GM23338 (cell line): ENCODE data around the gene LAD1. TPM values are rescaled to one million over a fixed set of nuclear protein-coding genes. Genes with fewer than 3 reads are reported as not detected.

Experiments
- ATAC-seq: fragments of 200-7000 bp; cut with Tn5 transposase; 3 replicates; pipeline ENCODE4 v1.9.1; 2020
- DNase-seq: peaks from one replicate; pipeline ENCODE4 v3.0.0-alpha.2; 2015; ENCODE audit warnings: low spot score
- H2AFZ ChIP-seq: fragments of 200-600 bp; sonication (generic); 2 replicates; pipeline ENCODE4 v1.8.0; 2016; ENCODE audit warnings: antibody characterized with exemption, mild to moderate bottlenecking, moderate library complexity
- H3F3A ChIP-seq: fragments of 200-600 bp; sonication (generic); replicated peaks from 2 replicates; pipeline ENCODE4 v1.8.0; 2017; ENCODE audit warnings: antibody characterized with exemption, mixed run types, low read depth
- H3K27ac ChIP-seq: fragments of 200-600 bp; sonication (generic); 2 replicates; pipeline ENCODE4 v1.6.1; 2016; ENCODE audit warnings: low read depth
- H3K27me3 ChIP-seq: fragments of 200-600 bp; sonication (generic); 2 replicates; pipeline ENCODE4 v1.8.0; 2016; ENCODE audit warnings: mild to moderate bottlenecking, mixed run types, moderate library complexity; ENCODE audit not compliant: insufficient read depth
- H3K36me3 ChIP-seq: fragments of 200-600 bp; sonication (generic); 2 replicates; pipeline ENCODE4 v1.8.0; 2016; ENCODE audit warnings: mild to moderate bottlenecking; ENCODE audit not compliant: insufficient read depth
- H3K4me1 ChIP-seq: fragments of 200-600 bp; sonication (generic); 2 replicates; pipeline ENCODE4 v1.8.0; 2016; ENCODE audit warnings: mild to moderate bottlenecking, moderate library complexity; ENCODE audit not compliant: insufficient read depth
- H3K4me2 ChIP-seq: fragments of 200-600 bp; sonication (generic); 2 replicates; pipeline ENCODE4 v1.7.1; 2017; ENCODE audit warnings: mixed run types
- H3K4me3 ChIP-seq: fragments of 200-600 bp; sonication (generic); 2 replicates; pipeline ENCODE4 v1.6.1; 2016; ENCODE audit warnings: mixed run types
- H3K79me2 ChIP-seq: fragments of 200-600 bp; sonication (generic); replicated peaks from 2 replicates; pipeline ENCODE4 v1.8.0; 2017; ENCODE audit warnings: mild to moderate bottlenecking; ENCODE audit not compliant: insufficient read depth
- H3K9me2 ChIP-seq: fragments of 200-600 bp; sonication (generic); 2 replicates; pipeline ENCODE4 v1.8.0; 2017; ENCODE audit not compliant: insufficient read depth
- H4K20me1 ChIP-seq: fragments of 200-600 bp; sonication (generic); replicated peaks from 2 replicates; pipeline ENCODE4 v1.8.0; 2017; ENCODE audit warnings: mild to moderate bottlenecking; ENCODE audit not compliant: insufficient read depth
- H3K27ac Mint-ChIP-seq: 2 replicates; pipeline ENCODE4 v1.8.0; 2020; ENCODE audit warnings: inconsistent platforms, mild to moderate bottlenecking, moderate library complexity, mixed read lengths
- H3K27me3 Mint-ChIP-seq: 3 replicates; pipeline ENCODE4 v1.8.0; 2022; ENCODE audit warnings: low read depth, mild to moderate bottlenecking, moderate library complexity, mixed read lengths, inconsistent platforms; ENCODE audit not compliant: insufficient read depth, poor library complexity
- H3K36me3 Mint-ChIP-seq: 3 replicates; pipeline ENCODE4 v1.8.0; 2021; ENCODE audit warnings: low read depth, mild to moderate bottlenecking, inconsistent platforms, moderate library complexity, mixed read lengths
- H3K4me1 Mint-ChIP-seq: 3 replicates; pipeline ENCODE4 v1.8.0; 2020; ENCODE audit warnings: mild to moderate bottlenecking, inconsistent platforms, mixed read lengths
- H3K4me3 Mint-ChIP-seq: 3 replicates; pipeline ENCODE4 v1.8.0; 2021; ENCODE audit warnings: moderate library complexity, mild to moderate bottlenecking, inconsistent platforms, mixed read lengths
- H3K9me3 Mint-ChIP-seq: 3 replicates; pipeline ENCODE4 v1.8.0; 2020; ENCODE audit warnings: moderate library complexity, mild to moderate bottlenecking, inconsistent platforms, mixed read lengths
- CREB1 ChIP-seq: fragments of 250-450 bp; sonication (Bioruptor Pico); IDR thresholded peaks from 2 replicates; pipeline ENCODE4 v1.5.0; 2020; ENCODE audit warnings: low read depth, mild to moderate bottlenecking, moderate library complexity
- ETS1 ChIP-seq: IDR thresholded peaks from 2 replicates; pipeline ENCODE4 v1.6.1; 2016; ENCODE audit warnings: antibody characterized with exemption
- EZH2 ChIP-seq: fragments of 200-600 bp; sonication (generic); IDR thresholded peaks from one replicate; pipeline ENCODE4 v1.8.0; 2017; ENCODE audit warnings: antibody characterized with exemption, mild to moderate bottlenecking, low read depth; ENCODE audit not compliant: unreplicated experiment
- EZH2phosphoT487 ChIP-seq: fragments of 200-600 bp; sonication (generic); IDR thresholded peaks from one replicate; pipeline ENCODE4 v1.8.1; 2018; ENCODE audit warnings: antibody characterized with exemption; ENCODE audit not compliant: unreplicated experiment
- POLR2AphosphoS5 ChIP-seq: IDR thresholded peaks from 2 replicates; pipeline ENCODE4 v1.6.1; 2016; ENCODE audit warnings: antibody characterized with exemption, low read depth
- STAT1 ChIP-seq: IDR thresholded peaks from one replicate; pipeline ENCODE4 v1.6.1; 2016; ENCODE audit warnings: antibody characterized with exemption; ENCODE audit not compliant: unreplicated experiment
- ZNF114 ChIP-seq: fragments of 250-450 bp; sonication (Bioruptor Pico); IDR thresholded peaks from 2 replicates; pipeline ENCODE4 v1.5.0; 2020; ENCODE audit warnings: mild to moderate bottlenecking, moderate library complexity
- ZNF331 ChIP-seq: fragments of 250-450 bp; sonication (Bioruptor Pico); IDR thresholded peaks from 2 replicates; pipeline ENCODE4 v1.5.0; 2020; ENCODE audit warnings: low read depth, mild to moderate bottlenecking, moderate library complexity
- ZNF462 ChIP-seq: fragments of 250-450 bp; sonication (Bioruptor Pico); IDR thresholded peaks from 2 replicates; pipeline ENCODE4 v1.5.0; 2020; ENCODE audit warnings: mild to moderate bottlenecking, moderate library complexity
- polyA plus RNA-seq: library from polyadenylated mRNA; unstranded; fragments of >200 nt; fragmentation: Nextera tagmentation; extraction: Ambion mirVana; gene quantifications from 2 replicates; pipeline ENCODE4 v1.2.1, GENCODE V29; 2016
- total RNA-seq: library from RNA; depleted of rRNA; stranded (reverse); fragments of >200 nt; shearing (Covaris generic); gene quantifications from 2 replicates; pipeline ENCODE4 v1.2.3, GENCODE V29; 2014

LAD1 gene
- total and polyA plus RNA-seq, 2 experiments from 2014 or later: 17.6 to 18.9 TPM

GRCh38 chr1:201332616-201333335 is 66.3 kb downstream of the LAD1 start:
- peaks cover 3% of the 10 kb centered on the region for H3K27me3 Mint-ChIP-seq
- Histone ChIP-seq H3K36me3 (no peaks in the 10 kb centered on the region), H3K79me2 (no peaks in the 10 kb centered on the region), H2AFZ (no peak overlapping the region), H3K4me2 (no peak overlapping the region), H3K9me2 (no peaks in the 10 kb centered on the region), H3K4me3 (no peak overlapping the region), H3K27ac (no peak overlapping the region), H4K20me1 (no peaks in the 10 kb centered on the region), H3F3A (no peaks in the 10 kb centered on the region), H3K4me1 (no peaks in the 10 kb centered on the region), H3K27me3 (no peaks in the 10 kb centered on the region)
- H3K4me3 Mint-ChIP-seq: no peak overlapping the region
- H3K4me1 Mint-ChIP-seq: no peaks in the 10 kb centered on the region
- no peaks in the 10 kb centered on the region for H3K9me3 Mint-ChIP-seq
- ATAC-seq (no peak), DNase-seq (no peak)
- no peak overlapping the region for H3K27ac Mint-ChIP-seq
- no peak for TF ChIP-seq ZNF331 (CRISPR knock-in tag)
- TF ChIP-seq POLR2AphosphoS5: no peak
- TF ChIP-seq EZH2phosphoT487: no peak
- no peak for TF ChIP-seq ETS1
- no peak for TF ChIP-seq STAT1
- no peak for TF ChIP-seq ZNF462
- no peak for TF ChIP-seq CREB1
- TF ChIP-seq ZNF114 (CRISPR knock-in tag): no peak
- TF ChIP-seq EZH2: no peak
- H3K36me3 Mint-ChIP-seq: no peaks in the 10 kb centered on the region
